ENCODE measurements around the gene SCAMP4.
"Not testable (repeated sequence)": the region's sequence is repeated elsewhere in the genome, so short reads cannot be mapped to it uniquely, and the experiment has no call there.

The SCAMP4 gene

DNA sequence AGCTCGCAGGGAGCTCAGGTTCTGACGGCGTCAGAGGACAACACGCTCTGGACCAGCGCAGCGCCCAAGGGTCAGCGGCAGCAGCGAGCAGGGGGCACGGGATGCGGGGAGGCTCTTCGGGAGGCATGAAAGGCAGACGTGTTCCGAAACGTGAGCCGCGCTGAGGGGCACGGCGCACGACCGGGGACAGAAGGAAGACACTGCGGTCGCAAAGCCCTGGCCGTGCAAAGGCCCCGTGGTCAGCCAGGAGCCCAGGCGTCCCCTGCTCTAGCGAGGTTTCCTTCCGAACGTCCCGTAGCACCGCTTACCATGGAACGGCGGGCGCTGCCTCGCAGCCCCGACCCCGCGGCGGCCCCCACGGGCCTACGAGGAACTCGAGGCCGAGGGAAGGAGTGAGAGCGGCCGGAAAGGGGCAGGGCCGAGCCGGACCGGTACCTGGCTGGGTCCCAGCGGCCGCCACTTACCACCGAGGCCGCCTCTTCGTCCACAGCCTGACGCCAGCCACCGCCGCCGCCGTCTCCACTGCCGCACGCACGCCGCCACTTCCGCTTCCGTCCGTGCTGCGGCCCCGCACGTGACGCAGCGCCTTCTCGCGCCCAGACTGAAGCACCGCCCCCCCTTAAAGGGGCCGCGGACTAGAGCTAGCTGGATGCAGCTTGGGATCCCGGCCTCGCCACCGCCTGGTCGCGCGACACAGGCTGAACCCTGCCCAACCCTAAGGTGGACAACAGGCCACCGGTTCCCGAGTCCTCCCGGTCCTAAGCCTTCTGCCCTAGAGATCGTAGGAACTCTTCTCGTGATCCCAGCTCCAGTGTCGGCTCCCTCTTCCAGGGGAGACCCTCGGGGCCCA lies 29.3 kb upstream of the SCAMP4 start:
- peak overlapping the region; percentile 98 to 100 for H3K4me3 Mint-ChIP-seq
- no peaks in the 10 kb centered on the region for H3K27me3 Mint-ChIP-seq
- H3K27ac Mint-ChIP-seq: peak overlapping the region; percentile 99 to 100
- H3K9me3 Mint-ChIP-seq: no peaks in the 10 kb centered on the region
- peak; percentile 94 for ATAC-seq
- peak; percentile 83 to 91 for DNase-seq
- peaks cover 61% of the 10 kb centered on the region for H3K4me1 Mint-ChIP-seq

DNA sequence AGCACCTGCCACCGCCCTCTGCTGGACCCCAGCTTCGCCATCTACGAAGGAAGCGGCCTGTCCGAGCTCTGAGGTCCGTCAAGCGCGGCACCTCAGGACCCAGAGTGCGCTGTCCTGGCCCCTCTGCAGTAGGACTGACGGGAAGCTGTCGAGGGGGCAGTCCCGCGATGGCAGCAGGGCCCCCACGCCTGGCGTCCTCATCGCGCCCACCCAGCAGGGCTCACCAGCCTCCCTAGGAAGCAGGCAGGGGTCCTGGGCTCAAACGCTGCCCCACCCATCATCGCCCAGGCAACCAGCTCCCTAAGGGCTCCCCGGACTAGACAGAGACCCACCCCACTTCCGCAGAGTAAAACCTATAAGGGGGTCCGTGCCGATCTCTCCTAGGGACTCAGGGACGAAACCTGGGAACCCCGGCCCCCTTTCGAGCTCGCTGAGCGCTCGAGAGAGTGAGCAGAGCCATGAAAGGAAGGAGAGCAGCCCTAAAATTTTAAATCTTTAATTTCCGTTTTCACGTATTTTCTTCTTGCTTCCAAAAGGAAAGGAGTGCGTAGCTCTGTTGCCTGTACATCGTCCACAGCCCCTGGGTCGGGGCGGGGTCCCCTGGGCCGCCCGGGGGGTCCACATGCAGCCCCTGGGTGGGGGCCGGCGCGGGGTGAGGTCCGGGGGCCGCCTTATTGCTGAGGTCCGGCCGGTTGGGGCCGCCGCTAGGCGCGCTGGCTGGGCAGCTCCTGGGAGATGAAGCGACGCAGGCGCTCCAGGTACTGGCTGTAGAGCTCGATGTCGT lies 28.5 kb upstream of the SCAMP4 start:
- not testable (repeated sequence) for DNase-seq
- peaks cover 59% of the 10 kb centered on the region for H3K4me1 Mint-ChIP-seq
- peak; percentile 8 for ATAC-seq

DNA sequence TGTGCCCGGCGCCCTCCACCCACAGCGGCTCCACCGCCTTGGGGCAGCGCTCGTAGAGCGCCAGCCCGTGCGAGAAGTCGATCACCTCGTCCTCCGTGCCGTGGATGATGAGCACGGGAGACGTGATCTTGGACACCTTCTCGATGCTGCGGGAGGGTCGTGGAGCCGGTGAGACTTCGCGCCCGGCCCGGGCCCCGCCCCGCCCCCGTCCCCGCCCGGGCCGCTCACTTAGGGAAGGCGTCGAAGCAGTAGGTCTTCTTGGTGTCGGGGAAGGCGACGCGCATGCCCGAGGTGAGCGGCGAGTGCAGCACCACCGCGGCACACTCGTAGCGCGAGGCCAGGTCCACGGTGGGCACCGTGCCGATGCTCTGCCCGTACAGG lies 27.9 kb upstream of the SCAMP4 start:
- H3K27ac Mint-ChIP-seq, H3K27me3 Mint-ChIP-seq, H3K9me3 Mint-ChIP-seq, DNase-seq, ATAC-seq, H3K4me3 Mint-ChIP-seq: not testable (repeated sequence)
- peaks cover 62% of the 10 kb centered on the region for H3K4me1 Mint-ChIP-seq

More for the DNA sequence above, 28.5 kb upstream of the SCAMP4 start:
- H3K9me3 Mint-ChIP-seq, H3K27me3 Mint-ChIP-seq: not testable (repeated sequence)
- Mint-ChIP-seq H3K4me3 (peak overlapping the region; percentile 98 to 100), H3K27ac (peak overlapping the region; percentile 90 to 100)

DNA sequence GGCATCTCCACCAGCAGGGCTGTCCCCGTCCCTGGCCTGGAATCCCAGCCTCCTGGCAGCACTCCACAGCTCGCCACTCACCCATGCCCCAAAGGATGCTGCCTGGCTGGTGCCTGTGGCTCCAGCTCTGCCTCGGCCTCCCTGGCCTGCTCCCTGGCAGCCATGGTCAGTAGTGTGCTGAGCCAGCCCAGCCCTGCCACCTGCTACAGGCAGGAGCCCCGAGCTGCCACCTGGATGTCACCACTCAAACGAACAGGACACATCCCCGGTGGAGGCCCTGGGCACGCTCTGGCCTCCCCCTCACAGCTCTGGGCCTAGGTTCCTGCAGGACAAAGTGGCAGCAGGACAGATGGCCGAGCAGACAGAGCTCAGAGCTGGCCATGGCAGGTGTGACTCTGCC lies 26.6 kb upstream of the SCAMP4 start:
- peaks cover 62% of the 10 kb centered on the region for H3K4me1 Mint-ChIP-seq
- H3K27ac Mint-ChIP-seq, ATAC-seq, H3K27me3 Mint-ChIP-seq, H3K9me3 Mint-ChIP-seq, DNase-seq: not testable (repeated sequence)
- peak overlapping the region in 1 of 2 donors; percentile 57 for H3K4me3 Mint-ChIP-seq

DNA sequence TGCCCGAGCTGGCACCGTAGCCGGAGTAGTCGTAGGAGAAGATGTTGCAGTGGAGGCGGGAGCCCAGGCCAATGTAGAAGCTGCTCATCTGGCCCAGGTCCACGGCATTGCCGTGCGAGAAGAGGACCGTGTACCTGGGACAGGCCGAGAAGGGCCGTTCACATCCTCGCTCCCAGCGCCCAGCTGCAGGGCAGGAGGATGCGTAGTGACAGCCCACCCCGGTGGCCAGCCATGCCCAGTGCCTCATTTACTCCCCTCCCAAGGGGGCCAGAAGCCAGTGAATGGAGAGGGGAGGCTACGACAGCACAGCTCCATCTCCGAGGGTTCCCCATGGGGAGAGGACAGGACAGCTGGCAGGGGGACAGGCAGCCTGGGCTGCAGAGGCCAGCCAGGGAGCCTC lies 25.2 kb upstream of the SCAMP4 start:
- peak overlapping the region in 1 of 2 donors; percentile 46 for H3K4me3 Mint-ChIP-seq
- H3K4me1 Mint-ChIP-seq: peaks cover 56% of the 10 kb centered on the region
- peak overlapping the region in 1 of 2 donors; percentile 24 for H3K27ac Mint-ChIP-seq
- H3K9me3 Mint-ChIP-seq, H3K27me3 Mint-ChIP-seq, ATAC-seq, DNase-seq: not testable (repeated sequence)

DNA sequence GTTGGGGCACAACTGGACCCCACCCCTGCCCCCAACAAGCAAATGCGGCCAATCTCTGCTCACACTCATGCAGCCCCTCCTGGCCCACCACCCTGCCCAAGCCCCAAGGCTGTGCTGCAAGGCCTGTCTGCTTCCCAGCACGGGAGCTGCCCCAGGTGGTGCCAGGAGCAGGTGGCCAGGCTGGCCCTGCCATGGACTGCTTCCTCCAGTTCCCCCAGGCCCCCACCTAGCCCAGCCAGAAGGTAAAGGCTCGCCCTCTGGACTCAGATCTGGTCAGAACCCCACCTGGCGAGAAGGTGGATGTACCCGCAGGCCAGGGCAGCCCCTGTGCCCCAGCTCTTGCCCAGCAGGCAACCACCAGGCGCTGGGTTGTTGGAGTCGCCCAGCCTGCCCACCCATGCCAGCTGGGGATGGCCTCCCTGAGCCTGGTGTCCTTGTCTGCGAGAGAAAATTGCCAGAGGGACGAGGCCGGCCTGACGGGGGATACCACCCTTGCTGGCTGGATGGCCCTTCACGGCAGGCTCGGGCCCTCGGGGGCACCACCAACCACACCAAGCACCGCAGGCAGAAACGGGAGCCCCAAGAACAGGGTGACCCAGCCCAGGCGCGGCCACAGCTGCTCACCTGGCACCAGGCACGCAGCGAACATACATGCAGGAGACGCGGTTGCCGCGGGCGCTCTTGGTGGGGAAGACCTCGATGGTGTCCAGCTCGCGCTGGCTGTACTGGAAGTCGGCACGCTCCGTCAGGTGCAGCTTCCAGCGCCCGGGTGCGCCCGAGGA lies 24.4 kb upstream of the SCAMP4 start:
- Mint-ChIP-seq H3K27me3 (no peaks in the 10 kb centered on the region), H3K9me3 (no peaks in the 10 kb centered on the region), H3K4me3 (peak overlapping the region; percentile 30 to 77), H3K27ac (peak overlapping the region in 1 of 2 donors; percentile 59), H3K4me1 (peaks cover 55% of the 10 kb centered on the region)
- ATAC-seq (no peak), DNase-seq (no peak)

DNA sequence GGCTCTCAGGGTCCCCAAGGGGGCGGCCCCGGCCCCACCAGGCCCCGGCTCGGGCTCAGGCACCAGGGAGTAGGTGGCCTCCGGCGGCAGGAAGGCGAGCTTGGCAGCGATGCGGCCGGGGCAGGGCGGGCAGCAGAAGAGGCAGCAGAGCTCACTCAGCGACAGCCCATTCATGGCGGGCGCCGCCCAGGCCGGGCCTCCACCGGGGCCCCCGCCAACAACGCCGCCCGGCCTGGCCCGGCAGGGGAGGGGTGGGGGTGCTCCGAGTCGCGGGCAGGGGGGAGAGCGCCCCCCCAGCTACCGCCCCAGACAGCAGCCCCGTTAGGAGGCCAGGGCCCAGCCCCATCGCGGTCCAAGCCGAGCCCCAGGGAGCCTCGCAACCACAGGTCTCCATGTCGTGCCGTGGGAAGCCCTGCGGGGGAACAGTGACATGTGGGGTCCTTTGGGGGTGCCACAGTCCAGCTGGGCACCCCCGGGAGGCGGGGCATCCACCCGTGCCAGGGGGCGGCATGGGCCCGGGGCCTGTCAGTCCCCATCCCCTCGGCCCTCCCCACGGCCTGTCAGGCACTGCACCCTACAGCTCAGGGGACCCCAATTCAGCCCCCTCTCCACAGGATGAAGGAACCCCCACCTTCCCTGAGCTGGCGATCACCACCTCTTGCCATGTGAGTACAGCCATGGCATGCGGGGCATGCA lies 23.7 kb upstream of the SCAMP4 start:
- peaks cover 50% of the 10 kb centered on the region for H3K4me1 Mint-ChIP-seq
- H3K4me3 Mint-ChIP-seq: peak overlapping the region; percentile 96 to 97
- peak; percentile 8 for ATAC-seq
- H3K27me3 Mint-ChIP-seq, H3K9me3 Mint-ChIP-seq, DNase-seq: not testable (repeated sequence)
- peak overlapping the region; percentile 94 to 97 for H3K27ac Mint-ChIP-seq

DNA sequence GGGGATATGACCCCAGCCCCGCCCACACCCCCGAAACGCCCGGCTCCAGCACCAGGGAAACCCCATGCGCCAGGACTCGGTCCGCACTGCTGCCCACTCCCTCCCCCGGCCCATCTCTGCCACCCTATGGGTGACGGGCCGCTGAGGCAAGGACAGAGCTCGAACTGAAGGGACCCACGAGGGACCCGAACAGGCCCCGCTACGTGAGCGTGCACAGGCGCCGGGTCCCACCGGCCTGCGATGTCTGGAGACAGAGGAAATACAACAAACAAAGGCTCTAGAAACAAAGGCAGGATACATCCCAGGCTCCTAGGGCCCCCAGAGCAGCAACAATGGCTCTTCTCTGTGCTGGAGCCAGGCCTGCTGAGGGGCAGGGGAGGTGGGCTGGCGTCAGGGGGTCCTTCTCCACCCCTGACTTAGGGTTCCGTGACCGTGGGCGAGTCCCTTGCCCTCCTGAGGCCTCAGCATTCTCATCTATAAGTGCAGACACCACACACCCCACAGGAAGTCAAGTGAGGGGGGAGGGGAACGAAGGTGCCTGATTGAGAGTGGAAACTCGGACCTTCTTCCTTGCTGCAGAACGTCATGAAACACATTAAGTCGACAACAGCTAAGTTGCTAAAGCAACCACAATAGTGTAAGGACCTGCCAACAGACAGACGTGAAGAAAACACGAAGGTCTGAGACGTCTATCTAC lies 23.0 kb upstream of the SCAMP4 start:
- DNase-seq: peak; percentile 65 to 85
- peak overlapping the region; percentile 94 to 97 for H3K27ac Mint-ChIP-seq
- ATAC-seq: peak; percentile 80

DNA sequence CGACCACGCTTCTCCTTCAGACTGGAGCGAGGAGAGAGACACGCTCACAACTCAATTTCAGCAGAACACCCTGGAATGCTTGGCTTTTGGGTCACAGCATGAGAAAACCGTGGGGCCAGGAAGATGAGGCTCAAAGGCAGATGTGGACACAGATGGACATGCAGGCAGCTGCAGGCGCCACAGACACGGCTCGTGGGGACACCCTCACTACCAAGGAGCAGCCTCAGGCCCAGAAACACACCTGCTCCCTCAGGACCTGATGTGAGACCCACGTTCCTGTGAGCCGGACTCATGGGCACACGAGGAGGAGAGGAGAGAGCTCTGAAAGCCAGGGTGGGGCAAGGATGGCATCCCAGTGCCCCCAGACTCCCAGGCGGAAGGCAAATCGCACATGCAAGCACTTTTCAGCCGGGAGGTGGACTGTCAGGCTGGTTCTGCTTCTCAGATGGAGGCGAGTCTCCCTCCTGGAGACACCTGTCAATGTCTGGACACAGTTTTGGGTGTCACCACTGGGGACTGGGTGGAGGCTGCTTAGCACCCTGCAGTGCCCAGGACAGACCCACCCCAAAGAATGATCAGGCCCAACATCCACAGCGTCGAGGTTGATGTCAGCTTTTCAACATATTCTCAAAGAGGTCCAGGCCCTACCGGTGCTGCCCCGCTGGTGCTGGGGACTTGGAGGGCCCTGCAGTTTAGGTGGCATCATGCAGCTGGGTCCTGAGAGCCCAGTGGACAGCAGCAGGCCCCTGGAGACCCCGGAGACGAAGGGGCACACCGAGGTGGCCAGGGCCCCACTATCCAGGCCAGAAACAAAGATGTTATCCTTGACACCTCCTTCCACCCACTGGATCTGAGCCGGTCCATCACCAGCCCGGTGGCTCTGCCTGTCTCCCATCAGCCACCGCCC lies 22.2 kb upstream of the SCAMP4 start:
- Mint-ChIP-seq H3K4me3 (peak overlapping the region; percentile 96 to 97), H3K9me3 (no peaks in the 10 kb centered on the region), H3K27ac (peak overlapping the region; percentile 96 to 97), H3K4me1 (peaks cover 60% of the 10 kb centered on the region), H3K27me3 (no peaks in the 10 kb centered on the region)
- DNase-seq (no peak), ATAC-seq (no peak)

More for the DNA sequence above, 23.0 kb upstream of the SCAMP4 start:
- Mint-ChIP-seq H3K9me3 (no peaks in the 10 kb centered on the region), H3K4me1 (peaks cover 52% of the 10 kb centered on the region), H3K4me3 (peak overlapping the region; percentile 96 to 97), H3K27me3 (no peaks in the 10 kb centered on the region)

DNA sequence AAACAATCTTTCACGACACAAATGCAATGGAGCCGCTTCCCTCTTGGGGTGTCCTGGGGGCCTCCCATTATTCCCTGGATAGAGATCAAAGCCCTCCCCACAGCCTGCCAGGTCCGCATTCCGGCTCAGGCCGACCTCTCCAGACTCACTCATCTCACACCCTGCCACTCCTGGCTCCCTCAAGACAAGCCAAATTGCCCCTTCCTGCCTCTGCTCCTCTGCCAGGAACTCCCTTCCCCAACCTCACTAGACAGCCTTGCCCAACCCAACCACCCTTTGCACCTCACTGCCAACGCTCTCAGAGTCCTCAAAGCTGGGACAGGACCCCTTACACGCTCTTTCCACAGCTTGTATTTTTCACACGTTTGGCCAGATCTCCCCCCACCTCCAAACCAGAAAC lies 21.4 kb upstream of the SCAMP4 start:
- ATAC-seq: peak; percentile 12
- H3K4me1 Mint-ChIP-seq: peaks cover 57% of the 10 kb centered on the region
- peak overlapping the region; percentile 96 to 97 for H3K4me3 Mint-ChIP-seq
- DNase-seq: no peak
- H3K27me3 Mint-ChIP-seq: no peaks in the 10 kb centered on the region
- H3K9me3 Mint-ChIP-seq: no peaks in the 10 kb centered on the region
- peak overlapping the region; percentile 96 to 97 for H3K27ac Mint-ChIP-seq

DNA sequence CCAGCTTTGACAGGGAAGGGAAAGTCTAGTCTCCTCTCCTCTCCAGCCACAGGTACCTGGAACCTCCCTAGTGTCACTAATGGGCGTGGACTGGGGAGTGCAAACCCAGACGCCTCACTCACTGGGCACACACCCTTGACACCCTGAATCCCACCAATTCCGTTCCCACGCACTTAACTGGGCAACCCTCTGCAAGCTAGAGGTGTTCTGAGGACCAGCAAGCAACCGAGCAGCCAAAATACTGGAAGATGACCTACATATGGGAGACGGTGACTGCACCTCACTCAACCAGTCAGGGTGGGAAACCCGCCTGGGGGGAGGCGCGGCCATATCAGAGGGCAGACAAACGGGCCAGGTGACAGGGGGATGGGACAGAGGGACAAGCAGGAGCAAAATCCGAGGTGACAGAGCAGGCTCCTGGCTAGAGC lies 20.9 kb upstream of the SCAMP4 start:
- DNase-seq (peak in 1 of 2 donors; percentile 41), ATAC-seq (peak; percentile 8)
- Mint-ChIP-seq H3K27me3 (no peaks in the 10 kb centered on the region), H3K4me1 (peaks cover 55% of the 10 kb centered on the region), H3K9me3 (no peaks in the 10 kb centered on the region), H3K4me3 (peak overlapping the region; percentile 96 to 97), H3K27ac (peak overlapping the region; percentile 96 to 97)

DNA sequence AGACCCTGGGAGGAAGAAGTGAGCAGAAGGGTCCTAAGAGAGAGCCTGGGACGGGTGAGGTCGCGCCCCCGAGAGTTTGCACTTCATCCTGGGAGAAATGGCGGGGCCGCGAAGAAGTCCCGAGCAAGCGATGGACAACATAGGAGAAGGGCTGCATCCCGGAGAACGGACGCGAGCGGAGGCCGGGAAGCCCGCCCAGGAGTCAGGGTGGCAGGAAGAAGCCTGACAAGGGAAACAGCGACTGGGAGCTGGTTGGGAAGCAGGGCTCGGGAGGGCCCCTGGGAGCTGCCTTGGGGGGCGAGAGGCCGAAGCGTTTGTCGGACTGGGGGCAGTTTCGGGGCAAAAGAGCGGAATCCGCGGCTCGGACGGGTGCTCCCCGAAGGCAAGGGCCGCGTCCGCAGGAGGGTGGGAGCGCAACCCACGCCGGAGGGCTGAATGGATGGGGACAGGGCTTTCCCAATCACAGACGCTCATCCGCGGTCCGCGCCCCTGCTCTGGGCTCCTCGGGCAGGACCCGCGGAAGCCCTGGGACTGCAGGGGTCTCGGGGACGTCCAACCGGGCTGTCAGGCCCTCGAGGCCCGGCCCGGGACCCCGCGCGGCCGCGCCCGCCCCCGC lies 20.4 kb upstream of the SCAMP4 start:
- Mint-ChIP-seq H3K27ac (peak overlapping the region; percentile 96 to 97), H3K9me3 (no peaks in the 10 kb centered on the region), H3K27me3 (no peaks in the 10 kb centered on the region), H3K4me1 (peaks cover 53% of the 10 kb centered on the region), H3K4me3 (peak overlapping the region; percentile 96 to 97)
- DNase-seq: no peak
- ATAC-seq: peak; percentile 3
